ENCODE results near the gene RHOBTB3. TPM values are rescaled to one million over a fixed set of nuclear protein-coding genes. Genes with fewer than 3 reads are reported as not detected.
"Not testable (repeated sequence)": the region's sequence is repeated elsewhere in the genome, so short reads cannot be mapped to it uniquely, and the experiment has no call there.

The RHOBTB3 gene
- total RNA-seq, 1 experiment from 2014 or later, result 6.8 TPM

GRCh38 chr5:95712347-95712958 is 18.7 kb upstream of the RHOBTB3 start:
- Mint-ChIP-seq H3K27ac (no peak overlapping the region; a peak in 1 of 7 replicates), H3K9me3 (no peaks in the 10 kb centered on the region), H3K4me1 (peaks cover 29 to 30% of the 10 kb centered on the region in 2 experiments), H3K4me3 (no peak overlapping the region), H3K27me3 (ENCODE audit: low read depth) (peaks cover 32% of the 10 kb centered on the region), H3K36me3 (ENCODE audit: insufficient read depth in 1 of 3, low read depth in 3 of 3) (no peaks in the 10 kb centered on the region; a peak in 1 of 7 replicates)
- WGBS (ENCODE audit: extremely low coverage, insufficient read length, low lambda C conversion rate), result no CpG with 5 or more reads among the region's 2 CpGs
- TF ChIP-seq CTCF (conservative IDR thresholded peaks at IDR 0.05), result no peak
- H3K9me3 ChIP-seq (ENCODE audit: control insufficient read depth, low read depth, low read length), result no peaks in the 10 kb centered on the region
- H3K4me2 ChIP-seq (ENCODE audit: insufficient read depth, insufficient read length, low read length), result no peak overlapping the region
- no peak overlapping the region for H3K9ac ChIP-seq (ENCODE audit: extremely low read depth, insufficient read length, low read length)
- H3T11ph ChIP-seq (ENCODE audit: low read length), result no peak overlapping the region
- H4K8ac ChIP-seq (replicated peaks; ENCODE audit: insufficient read length, low read depth, low read length), result no peak overlapping the region
- H4K20me1 ChIP-seq (ENCODE audit: control insufficient read depth, insufficient read depth, insufficient read length), result no peaks in the 10 kb centered on the region
- no peak overlapping the region for H2BK15ac ChIP-seq (ENCODE audit: low read depth, low read length)
- no peak overlapping the region for H3K23ac ChIP-seq (ENCODE audit: insufficient read length, low read depth, low read length)
- H3K79me2 ChIP-seq (ENCODE audit: insufficient read depth, low read length), result no peaks in the 10 kb centered on the region
- no peak overlapping the region for H2AFZ ChIP-seq (ENCODE audit: low read length)
- DNase-seq, result no peak
- no peak overlapping the region for H3K27ac ChIP-seq (ENCODE audit: insufficient read length, low read depth, low read length)
- H3K4ac ChIP-seq (ENCODE audit: low read depth, low read length), result no peak overlapping the region
- H2BK5ac ChIP-seq (ENCODE audit: insufficient read length, low read length), result no peak overlapping the region
- H3K4me1 ChIP-seq (ENCODE audit: insufficient read depth, low read length), result peaks cover 3% of the 10 kb centered on the region
- H3K79me1 ChIP-seq (ENCODE audit: insufficient read depth, low read depth, low read length, poor library complexity, severe bottlenecking), result no peaks in the 10 kb centered on the region
- H2BK20ac ChIP-seq (ENCODE audit: low read depth, low read length, poor library complexity, severe bottlenecking), result no peak overlapping the region
- H2AK5ac ChIP-seq (ENCODE audit: insufficient read length, low read length), result no peak overlapping the region
- no peak overlapping the region for H4K5ac ChIP-seq (ENCODE audit: insufficient read length, low read depth, low read length)
- no peak overlapping the region for H3K14ac ChIP-seq (ENCODE audit: insufficient read depth, low read length)
- H2BK120ac ChIP-seq (ENCODE audit: low read depth, low read length, poor library complexity, severe bottlenecking), result no peak overlapping the region
- no peak overlapping the region for H3K18ac ChIP-seq (ENCODE audit: insufficient read length, low read depth, low read length)
- peaks cover 7% of the 10 kb centered on the region for H3K23me2 ChIP-seq (ENCODE audit: insufficient read length, low read depth, low read length, poor library complexity, severe bottlenecking)
- no peak overlapping the region for H2BK12ac ChIP-seq (ENCODE audit: insufficient read length, low read depth, low read length)
- no peak overlapping the region for H3K56ac ChIP-seq (ENCODE audit: insufficient read length, low read depth, low read length)
- H3K27me3 ChIP-seq (ENCODE audit: insufficient read depth, low read length), result peaks cover 2% of the 10 kb centered on the region; the same call in 1 of the 2 replicates
- no peak overlapping the region for H4K91ac ChIP-seq (ENCODE audit: insufficient read length, low read depth, low read length)

- H4K8ac ChIP-seq (replicated peaks; ENCODE audit: insufficient read length, low read depth, low read length); DNase-seq; H2BK5ac ChIP-seq (ENCODE audit: insufficient read length, low read length); H3K79me2 ChIP-seq (ENCODE audit: insufficient read depth, low read length); H3K56ac ChIP-seq (ENCODE audit: insufficient read length, low read depth, low read length); H3K4me1 ChIP-seq (ENCODE audit: insufficient read depth, low read length); H2BK120ac ChIP-seq (ENCODE audit: low read depth, low read length, poor library complexity, severe bottlenecking); H3K27ac Mint-ChIP-seq; H4K91ac ChIP-seq (ENCODE audit: insufficient read length, low read depth, low read length); H3K14ac ChIP-seq (ENCODE audit: insufficient read depth, low read length); H2AK5ac ChIP-seq (ENCODE audit: insufficient read length, low read length); H3K4me3 Mint-ChIP-seq; H3K4me2 ChIP-seq (ENCODE audit: insufficient read depth, insufficient read length, low read length); H3K27ac ChIP-seq (ENCODE audit: insufficient read length, low read depth, low read length); H3K4ac ChIP-seq (ENCODE audit: low read depth, low read length); H3K9me3 Mint-ChIP-seq; H3K23me2 ChIP-seq (ENCODE audit: insufficient read length, low read depth, low read length, poor library complexity, severe bottlenecking); H2BK15ac ChIP-seq (ENCODE audit: low read depth, low read length); H4K20me1 ChIP-seq (ENCODE audit: control insufficient read depth, insufficient read depth, insufficient read length); H2AFZ ChIP-seq (ENCODE audit: low read length); H3T11ph ChIP-seq (ENCODE audit: low read length); H3K9me3 ChIP-seq (ENCODE audit: control insufficient read depth, low read depth, low read length); H3K27me3 ChIP-seq (ENCODE audit: insufficient read depth, low read length); H3K23ac ChIP-seq (ENCODE audit: insufficient read length, low read depth, low read length); H3K9ac ChIP-seq (ENCODE audit: extremely low read depth, insufficient read length, low read length); H2BK12ac ChIP-seq (ENCODE audit: insufficient read length, low read depth, low read length); H3K18ac ChIP-seq (ENCODE audit: insufficient read length, low read depth, low read length); H3K79me1 ChIP-seq (ENCODE audit: insufficient read depth, low read depth, low read length, poor library complexity, severe bottlenecking); H4K5ac ChIP-seq (ENCODE audit: insufficient read length, low read depth, low read length); H2BK20ac ChIP-seq (ENCODE audit: low read depth, low read length, poor library complexity, severe bottlenecking); H3K36me3 Mint-ChIP-seq (ENCODE audit: insufficient read depth in 1 of 3, low read depth in 3 of 3): not testable (repeated sequence)
- peaks cover 29 to 30% of the 10 kb centered on the region in 2 experiments for H3K4me1 Mint-ChIP-seq
- H3K27me3 Mint-ChIP-seq (ENCODE audit: low read depth), result peaks cover 27% of the 10 kb centered on the region
- WGBS (ENCODE audit: extremely low coverage, insufficient read length, low lambda C conversion rate), result no CpG with 5 or more reads among the region's 5 CpGs
These were observed 17.9 kb upstream of the RHOBTB3 start for GRCh38 chr5:95713246-95713645.
